BE2C (cell line): Measurements from ENCODE around the gene CST7.

Source experiments
- DNase-seq: peaks from one replicate; pipeline ENCODE4 v3.0.0-alpha.2; 2020
- H3K27me3 ChIP-seq: fragments of 250-450 bp; sonication (Bioruptor Pico); 2 replicates; pipeline ENCODE4 v1.5.1; 2020; ENCODE audit warnings: mild to moderate bottlenecking
- H3K36me3 ChIP-seq: fragments of 250-450 bp; sonication (Bioruptor Pico); 2 replicates; pipeline ENCODE4 v1.5.1; 2020; ENCODE audit warnings: mild to moderate bottlenecking
- H3K4me1 ChIP-seq: fragments of 250-450 bp; sonication (Bioruptor Pico); 2 replicates; pipeline ENCODE4 v1.5.1; 2020
- H3K4me3 ChIP-seq: 2 replicates; pipeline ENCODE4 v1.5.1; 2011; ENCODE audit warnings: low read depth, low read length
- H3K9me3 ChIP-seq: fragments of 250-450 bp; sonication (Bioruptor Pico); 2 replicates; pipeline ENCODE4 v1.5.1; 2020
- TF ChIP-seq, protein P1 (sequence below): IDR thresholded peaks from 2 replicates; pipeline ENCODE4 v1.5.1; 2012; ENCODE audit warnings: mild to moderate bottlenecking, low read depth, low read length

The CST7 gene

DNA sequence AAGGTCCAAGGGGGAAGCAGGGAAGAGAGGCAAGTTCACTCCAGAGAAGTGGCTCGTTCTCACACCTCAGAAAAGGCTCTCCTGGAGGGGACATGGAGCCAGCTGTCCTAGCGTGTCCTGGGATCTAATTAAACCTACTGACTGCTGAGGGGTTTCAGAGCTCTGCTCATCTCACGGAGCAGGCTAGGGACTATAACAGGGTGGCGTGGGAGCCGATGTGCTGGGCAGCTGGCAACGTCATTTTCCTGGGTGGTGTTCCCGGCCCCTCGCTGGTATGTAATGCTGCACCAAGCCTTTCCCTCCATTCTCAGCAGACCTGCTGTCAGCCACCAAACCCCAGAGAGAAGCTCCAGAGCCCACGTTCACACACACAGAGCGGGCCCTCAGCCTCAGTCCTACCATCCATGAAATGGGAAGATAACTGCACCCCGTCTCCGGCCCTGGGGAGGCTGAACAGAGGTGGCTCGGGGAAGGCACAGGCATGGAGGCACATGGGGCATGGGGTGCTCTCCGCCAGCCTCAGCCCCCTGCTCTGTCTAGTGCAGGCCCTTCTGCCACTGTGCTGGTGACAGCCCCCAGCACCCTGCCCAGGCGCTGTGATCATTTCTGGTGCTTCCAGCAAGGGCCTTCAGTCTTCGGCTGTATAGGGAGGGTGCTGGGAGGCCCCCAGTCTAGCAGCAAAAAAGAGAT, 1.9 kb downstream of the CST7 start:
- TF ChIP-seq, protein P1, sequence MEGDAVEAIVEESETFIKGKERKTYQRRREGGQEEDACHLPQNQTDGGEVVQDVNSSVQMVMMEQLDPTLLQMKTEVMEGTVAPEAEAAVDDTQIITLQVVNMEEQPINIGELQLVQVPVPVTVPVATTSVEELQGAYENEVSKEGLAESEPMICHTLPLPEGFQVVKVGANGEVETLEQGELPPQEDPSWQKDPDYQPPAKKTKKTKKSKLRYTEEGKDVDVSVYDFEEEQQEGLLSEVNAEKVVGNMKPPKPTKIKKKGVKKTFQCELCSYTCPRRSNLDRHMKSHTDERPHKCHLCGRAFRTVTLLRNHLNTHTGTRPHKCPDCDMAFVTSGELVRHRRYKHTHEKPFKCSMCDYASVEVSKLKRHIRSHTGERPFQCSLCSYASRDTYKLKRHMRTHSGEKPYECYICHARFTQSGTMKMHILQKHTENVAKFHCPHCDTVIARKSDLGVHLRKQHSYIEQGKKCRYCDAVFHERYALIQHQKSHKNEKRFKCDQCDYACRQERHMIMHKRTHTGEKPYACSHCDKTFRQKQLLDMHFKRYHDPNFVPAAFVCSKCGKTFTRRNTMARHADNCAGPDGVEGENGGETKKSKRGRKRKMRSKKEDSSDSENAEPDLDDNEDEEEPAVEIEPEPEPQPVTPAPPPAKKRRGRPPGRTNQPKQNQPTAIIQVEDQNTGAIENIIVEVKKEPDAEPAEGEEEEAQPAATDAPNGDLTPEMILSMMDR, result no peak
- no peaks in the 10 kb centered on the region for H3K4me1 ChIP-seq
- DNase-seq, result no peak
- no peaks in the 10 kb centered on the region for H3K9me3 ChIP-seq
- H3K27me3 ChIP-seq, result peaks cover 7% of the 10 kb centered on the region; the same call in 1 of the 2 replicates
- H3K36me3 ChIP-seq, result no peaks in the 10 kb centered on the region
- no peak overlapping the region for H3K4me3 ChIP-seq

DNA sequence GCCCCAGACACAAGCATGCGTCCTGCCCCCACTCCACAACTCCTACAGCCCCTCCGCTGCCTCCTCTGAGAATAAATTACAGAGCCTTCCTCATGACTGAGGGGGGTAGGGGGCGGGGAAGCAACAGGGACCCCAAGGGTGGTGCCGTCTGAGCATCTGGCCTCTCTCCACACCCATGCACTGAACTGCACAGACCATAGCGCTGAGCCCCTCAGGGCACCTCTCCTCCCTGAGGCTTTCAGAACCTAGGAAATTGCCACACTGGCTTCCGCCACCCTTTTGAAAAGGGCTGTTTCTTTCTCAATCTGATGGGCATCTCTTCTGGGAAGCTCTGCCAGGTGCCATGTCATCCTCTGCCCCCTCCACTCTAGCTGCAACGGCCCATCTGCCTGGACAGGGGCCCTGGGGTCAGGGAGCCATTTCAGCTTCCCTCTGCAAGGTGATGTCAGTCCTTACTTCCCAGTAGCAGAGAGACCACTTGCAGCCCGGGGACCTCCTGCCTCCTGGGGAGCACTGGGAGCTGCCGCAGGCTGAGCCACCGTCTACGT, 2.5 kb downstream of the CST7 start:
- H3K36me3 ChIP-seq, result no peaks in the 10 kb centered on the region
- DNase-seq, result no peak
- no peaks in the 10 kb centered on the region for H3K9me3 ChIP-seq
- H3K4me3 ChIP-seq, result no peak overlapping the region
- peaks cover 7% of the 10 kb centered on the region; the same call in 1 of the 2 replicates for H3K27me3 ChIP-seq
- TF ChIP-seq, protein P1, result no peak
- no peaks in the 10 kb centered on the region for H3K4me1 ChIP-seq

DNA sequence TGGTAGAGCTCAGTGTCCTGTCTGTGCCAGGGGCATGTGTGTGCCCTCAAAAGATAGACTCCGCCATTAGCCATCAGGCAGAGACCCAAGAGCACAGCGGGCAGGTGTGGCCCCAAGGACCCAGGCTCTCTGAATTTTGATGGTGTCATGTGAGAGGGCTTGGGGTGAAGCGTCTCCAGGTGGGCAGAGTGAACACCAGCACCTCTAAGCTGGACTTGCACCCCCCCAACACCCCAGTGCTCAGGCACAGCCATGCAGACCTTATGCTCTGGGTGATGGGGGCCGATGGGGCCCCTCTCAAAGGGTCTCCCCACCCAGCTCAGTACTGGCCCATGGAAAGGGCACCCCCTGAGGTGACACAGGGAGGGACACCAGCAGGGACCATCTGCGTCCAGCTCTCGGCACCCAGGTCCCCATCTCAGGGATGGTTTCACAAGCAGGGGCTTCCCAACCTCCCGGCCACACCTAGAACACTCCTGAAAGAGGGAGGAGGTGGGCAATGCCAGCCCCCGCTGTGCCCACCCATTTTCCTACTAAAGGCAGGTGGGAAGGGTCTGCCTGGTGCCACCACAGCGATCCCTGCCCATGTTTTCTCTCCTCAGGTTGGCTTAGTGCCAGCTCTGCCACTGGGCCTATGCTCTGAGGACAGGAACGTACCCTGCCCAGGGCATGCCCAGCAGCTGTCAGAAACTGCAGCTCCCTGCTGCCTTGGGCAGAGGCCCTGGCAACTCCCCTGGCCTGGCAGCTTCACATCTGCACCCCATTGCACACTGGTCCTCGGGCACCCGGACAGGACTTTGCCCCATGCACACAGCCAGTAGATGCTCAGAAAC, 3.5 kb downstream of the CST7 start:
- TF ChIP-seq, protein P1, result no peak
- no peaks in the 10 kb centered on the region for H3K4me1 ChIP-seq
- H3K36me3 ChIP-seq, result no peaks in the 10 kb centered on the region
- H3K4me3 ChIP-seq, result no peak overlapping the region
- peaks cover 7% of the 10 kb centered on the region; the same call in 1 of the 2 replicates for H3K27me3 ChIP-seq
- no peak for DNase-seq
- H3K9me3 ChIP-seq, result no peaks in the 10 kb centered on the region

DNA sequence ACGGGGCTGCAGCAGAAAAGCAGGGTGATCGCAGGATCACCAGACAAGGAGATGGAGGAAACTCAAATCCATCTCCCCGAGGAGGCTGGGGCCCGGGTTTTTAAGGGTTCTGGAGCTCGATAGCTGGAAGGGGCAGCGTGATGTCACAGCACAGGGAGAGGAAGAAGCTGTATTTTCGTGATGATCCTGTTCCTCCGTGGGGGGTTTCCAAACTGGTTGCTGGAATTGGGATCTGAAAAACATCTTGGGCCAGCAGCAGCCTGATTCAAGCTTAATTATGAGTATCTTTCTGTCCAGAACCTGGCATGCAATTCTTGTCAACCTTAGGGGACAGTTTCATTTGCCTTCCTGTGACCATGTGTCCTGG, 4.1 kb downstream of the CST7 start:
- TF ChIP-seq, protein P1, result no peak
- no peak for DNase-seq

DNA sequence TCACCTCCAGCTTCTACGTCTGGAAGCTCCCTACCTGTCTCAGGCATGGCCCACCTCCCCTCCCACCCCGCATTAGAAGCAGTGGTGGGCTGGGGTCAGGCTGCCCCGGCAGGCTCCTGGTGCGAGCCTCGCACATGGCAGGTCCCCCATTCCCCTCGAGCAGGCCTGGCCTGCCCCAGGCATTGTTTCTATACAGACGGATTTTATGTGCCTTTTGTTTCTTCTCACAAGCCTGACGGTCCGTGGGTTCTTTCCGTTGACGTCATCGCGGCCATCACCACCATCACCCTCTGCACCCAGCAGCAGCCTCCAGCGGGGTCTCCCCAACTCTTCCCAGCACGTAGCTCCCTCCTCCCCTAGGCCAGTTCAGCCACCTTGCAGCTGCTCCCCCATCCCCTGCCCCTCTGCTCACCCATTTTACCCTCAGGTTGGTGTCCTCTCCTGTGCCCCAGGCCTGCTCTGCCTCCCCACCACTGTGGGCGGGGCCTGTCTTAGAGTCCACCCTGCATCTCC, 4.6 kb downstream of the CST7 start:
- H3K4me3 ChIP-seq, result no peak overlapping the region
- no peaks in the 10 kb centered on the region for H3K4me1 ChIP-seq
- TF ChIP-seq, protein P1, result no peak
- peaks cover 7% of the 10 kb centered on the region; the same call in 1 of the 2 replicates for H3K27me3 ChIP-seq
- no peak for DNase-seq
- 0 out of 2 replicates have a peak, but pooled peaks cover under 1% of the 10 kb centered on the region for H3K36me3 ChIP-seq
- no peaks in the 10 kb centered on the region for H3K9me3 ChIP-seq

More for the DNA sequence above, 4.1 kb downstream of the CST7 start:
- Histone ChIP-seq H3K27me3 (peaks cover 7% of the 10 kb centered on the region; the same call in 1 of the 2 replicates), H3K4me3 (no peak overlapping the region), H3K36me3 (no peaks in the 10 kb centered on the region), H3K4me1 (no peaks in the 10 kb centered on the region), H3K9me3 (no peaks in the 10 kb centered on the region)
